PC-9 (cell line): ENCODE data around the gene KCNJ6.

ENCODE experiments used
- CTCF ChIP-seq: fragments of 200-600 bp; sonication (generic); conservative IDR thresholded peaks from 2 replicates; pipeline ENCODE4 v1.6.1; 2017; ENCODE audit warnings: mixed run types, antibody characterized with exemption, mild to moderate bottlenecking, moderate library complexity
- EZH2 ChIP-seq: fragments of 200-600 bp; sonication (generic); IDR thresholded peaks from 2 replicates; pipeline ENCODE4 v1.8.0; 2017; ENCODE audit warnings: antibody characterized with exemption, low read depth

DNA sequence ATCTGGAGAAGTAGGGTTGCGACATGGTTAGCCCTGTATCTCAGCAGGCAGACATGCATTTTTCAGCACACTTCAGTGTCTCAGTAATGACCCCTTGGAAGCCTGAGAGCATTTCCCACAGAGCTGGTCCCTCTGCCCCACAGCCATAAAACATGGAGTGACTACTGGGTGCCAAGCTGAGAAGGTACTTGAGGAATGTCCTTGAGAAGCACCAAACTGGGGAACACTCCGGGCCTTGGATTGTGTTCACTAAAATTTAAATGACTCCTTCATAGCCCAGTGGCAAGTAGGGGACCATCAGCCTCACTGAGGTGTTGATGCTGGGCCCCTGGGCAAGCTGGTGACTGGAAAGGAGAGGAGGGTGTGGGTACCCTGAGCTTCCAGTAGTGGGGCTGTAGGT lies 54.7 kb downstream of the KCNJ6 start:
- TF ChIP-seq CTCF: no peak
- no peak for TF ChIP-seq EZH2
